Activated CD8-positive, alpha-beta T cell treated with anti-CD3 and anti-CD28 coated beads for 36 hours (primary cell): ENCODE results near the gene FAM229B. TPM values are rescaled to one million over a fixed set of nuclear protein-coding genes. Genes with fewer than 3 reads are reported as not detected.

Experiments used
- ATAC-seq: fragments of 200-7000 bp; cut with Tn5 transposase; one replicate; pipeline ENCODE4 v1.10.0; 2021; ENCODE audit warnings: mild to moderate bottlenecking, moderate library complexity
- CTCF ChIA-PET: fragments of 350-600 bp; sonication (Branson Sonifier 250); formaldehyde crosslinking; loops from one replicate; lab custom pipeline; 2021; ENCODE audit warnings: antibody characterized with exemption; lab: Charles Lee
- POLR2A ChIA-PET: fragments of 350-600 bp; sonication (Branson Sonifier 250); formaldehyde crosslinking; loops from one replicate; lab custom pipeline; 2021; ENCODE audit warnings: antibody characterized with exemption; lab: Charles Lee
- DNase-seq: peaks from one replicate; pipeline ENCODE4 v3.0.0-alpha.2; 2020
- H3K27ac Mint-ChIP-seq: one replicate; pipeline ENCODE4 v1.8.0; 2021; ENCODE audit warnings: mild to moderate bottlenecking, mixed read lengths
- H3K27me3 Mint-ChIP-seq: one replicate; pipeline ENCODE4 v1.8.0; 2021; ENCODE audit warnings: mixed read lengths
- H3K36me3 Mint-ChIP-seq: one replicate; pipeline ENCODE4 v1.8.0; 2021; ENCODE audit warnings: low read depth, mixed read lengths
- H3K4me1 Mint-ChIP-seq: one replicate; pipeline ENCODE4 v1.8.0; 2021; ENCODE audit warnings: low read depth, mixed read lengths
- H3K4me3 Mint-ChIP-seq: one replicate; pipeline ENCODE4 v1.8.0; 2021; ENCODE audit warnings: mild to moderate bottlenecking, moderate library complexity, mixed read lengths
- H3K9me3 Mint-ChIP-seq: one replicate; pipeline ENCODE4 v1.8.0; 2021; ENCODE audit warnings: mixed read lengths
- CTCF ChIP-seq: fragments of 200-600 bp; IDR thresholded peaks from one replicate; pipeline ENCODE4 v1.8.0; 2022; ENCODE audit warnings: antibody characterized with exemption, mild to moderate bottlenecking
- intact Hi-C: fragments of 100-400 bp; cut with micrococcal nuclease; formaldehyde crosslinking; loops from one replicate; pipeline ENCODE4 v1.10.0; 2022
- total RNA-seq, 2 experiments: library from RNA; stranded (reverse); gene quantifications; one replicate each; pipeline ENCODE4 v1.2.3, GENCODE V29; 2021

The FAM229B gene
- total RNA-seq, 2 experiments from 2014 or later = 7.6 to 10.2 TPM

- no peak for TF ChIP-seq CTCF
- POLR2A ChIA-PET = no interaction called here
These were observed 61.8 kb downstream of the FAM229B start for GRCh38 chr6:112149236-112149635.

GRCh38 chr6:112149719-112150263 lies 62.4 kb downstream of the FAM229B start:
- TF ChIP-seq CTCF = no peak
- peaks cover 15% of the 10 kb centered on the region for H3K4me1 Mint-ChIP-seq
- intact Hi-C loops = no loop called here
- no peak overlapping the region for H3K4me3 Mint-ChIP-seq
- POLR2A ChIA-PET = no interaction called here
- no peak overlapping the region for H3K27ac Mint-ChIP-seq
- H3K9me3 Mint-ChIP-seq = no peaks in the 10 kb centered on the region
- DNase-seq = no peak
- peaks cover 5% of the 10 kb centered on the region for H3K27me3 Mint-ChIP-seq
- CTCF ChIA-PET = interaction anchor here (1.3 kb wide), 1 partner anchor 14 kb away, joined by 9 read pairs; no protein-coding TSS in a partner anchor
- no peak for ATAC-seq
- no peaks in the 10 kb centered on the region for H3K36me3 Mint-ChIP-seq

More at GRCh38 chr6:112149236-112149635, 61.8 kb downstream of the FAM229B start:
- Mint-ChIP-seq H3K4me1 (peaks cover 9% of the 10 kb centered on the region), H3K36me3 (no peaks in the 10 kb centered on the region), H3K27ac (no peak overlapping the region), H3K27me3 (peaks cover 5% of the 10 kb centered on the region), H3K4me3 (no peak overlapping the region), H3K9me3 (no peaks in the 10 kb centered on the region)
- ATAC-seq = no peak
- intact Hi-C loops = no loop called here
- CTCF ChIA-PET = interaction anchor here (1.3 kb wide), 1 partner anchor 15 kb away, joined by 9 read pairs; no protein-coding TSS in a partner anchor
- no peak for DNase-seq

GRCh38 chr6:112150363-112150762 lies 63.0 kb downstream of the FAM229B start:
- H3K27me3 Mint-ChIP-seq = peaks cover 5% of the 10 kb centered on the region
- H3K4me1 Mint-ChIP-seq = peaks cover 19% of the 10 kb centered on the region
- ChIA-PET CTCF (interaction anchor here (1.3 kb wide), 1 partner anchor 14 kb away, joined by 9 read pairs; no protein-coding TSS in a partner anchor), POLR2A (no interaction called here)
- intact Hi-C loops = no loop called here
- no peak overlapping the region for H3K4me3 Mint-ChIP-seq
- TF ChIP-seq CTCF = no peak
- ATAC-seq = no peak
- peak; percentile 17 for DNase-seq
- no peaks in the 10 kb centered on the region for H3K36me3 Mint-ChIP-seq
- H3K27ac Mint-ChIP-seq = no peak overlapping the region
- H3K9me3 Mint-ChIP-seq = no peaks in the 10 kb centered on the region

Other genes starting within 250 kb of the FAM229B start
- gene FYN, start 214.1 kb upstream of the FAM229B start, total RNA-seq = 100 to 1,000 TPM; 384 to 386 TPM
- gene CCN6, start 33.5 kb upstream of the FAM229B start, total RNA-seq = not detected
- gene TUBE1, start 109 bp upstream of the FAM229B start, total RNA-seq = 10 to 100 TPM; 38.7 to 39.1 TPM
- not detected for gene LAMA4, start 167.0 kb downstream of the FAM229B start, total RNA-seq